Stimulated activated CD4-positive, alpha-beta T cell treated with anti-CD3 and anti-CD28 coated beads, Interleukin-2, amount 100 ng/mL, for 4 hours (primary cell): Measurements from ENCODE around the gene EIF2AK3.
"Not testable (repeated sequence)": the region's sequence is repeated elsewhere in the genome, so short reads cannot be mapped to it uniquely, and the experiment has no call there.

Experiments used
- DNase-seq: peaks from one replicate; pipeline ENCODE4 v3.0.0-alpha.2; 2020; ENCODE audit warnings: low read depth

The EIF2AK3 gene

GRCh38 chr2:88596141-88596830, 31.0 kb downstream of the EIF2AK3 start:
- no peak for DNase-seq

- DNase-seq = no peak
Observed at GRCh38 chr2:88591698-88592097, 35.6 kb downstream of the EIF2AK3 start.

GRCh38 chr2:88590998-88591613, 36.2 kb downstream of the EIF2AK3 start:
- DNase-seq = peak; percentile 22

GRCh38 chr2:88585969-88586368, 41.3 kb downstream of the EIF2AK3 start:
- no peak for DNase-seq

- no peak for DNase-seq
Observed at GRCh38 chr2:88582030-88582429, 45.2 kb downstream of the EIF2AK3 start.

- DNase-seq = no peak
Observed at GRCh38 chr2:88580088-88580487, 47.2 kb downstream of the EIF2AK3 start.

- DNase-seq = no peak
Observed at GRCh38 chr2:88575630-88576029, 51.6 kb downstream of the EIF2AK3 start.

- no peak for DNase-seq
Observed at GRCh38 chr2:88575051-88575450, 52.2 kb downstream of the EIF2AK3 start.

GRCh38 chr2:88574445-88574844, 52.8 kb downstream of the EIF2AK3 start:
- DNase-seq = no peak

GRCh38 chr2:88568179-88568578, 59.1 kb downstream of the EIF2AK3 start:
- no peak for DNase-seq

- no peak for DNase-seq
Observed at GRCh38 chr2:88564402-88564801, 62.9 kb downstream of the EIF2AK3 start.

GRCh38 chr2:88563129-88563528, 64.1 kb downstream of the EIF2AK3 start:
- DNase-seq = no peak

GRCh38 chr2:88561646-88562388, 65.4 kb downstream of the EIF2AK3 start:
- no peak for DNase-seq

- no peak for DNase-seq
Observed at GRCh38 chr2:88560619-88561307, 66.5 kb downstream of the EIF2AK3 start.

- DNase-seq = no peak
Observed at GRCh38 chr2:88557290-88557689, 70.0 kb downstream of the EIF2AK3 start.

GRCh38 chr2:88556026-88556425, 71.2 kb downstream of the EIF2AK3 start:
- no peak for DNase-seq

GRCh38 chr2:88554189-88554588, 73.1 kb downstream of the EIF2AK3 start:
- no peak for DNase-seq

GRCh38 chr2:88549616-88550292, 77.5 kb downstream of the EIF2AK3 start:
- DNase-seq = no peak

GRCh38 chr2:88546291-88546690, 81.0 kb downstream of the EIF2AK3 start:
- DNase-seq = not testable (repeated sequence)

- DNase-seq = no peak
Observed at GRCh38 chr2:88545118-88545517, 82.1 kb downstream of the EIF2AK3 start.

- DNase-seq = no peak
Observed at GRCh38 chr2:88543541-88544057, 83.7 kb downstream of the EIF2AK3 start.

- DNase-seq = no peak
Observed at GRCh38 chr2:88542668-88543067, 84.6 kb downstream of the EIF2AK3 start.
